ENCODE data around the gene GRM8. TPM values are rescaled to one million over a fixed set of nuclear protein-coding genes. Genes with fewer than 3 reads are reported as not detected.

The GRM8 gene
- polyA plus RNA-seq, 1 donor from 2014 or later = 1.5 TPM

GRCh38 chr7:127245002-127245401 lies 7.7 kb downstream of the GRM8 start:
- no peaks in the 10 kb centered on the region for H3K9me2 ChIP-seq (ENCODE audit: insufficient read depth, low read length)
- H3K4me3 ChIP-seq (ENCODE audit: low read length) = no peak overlapping the region
- TF ChIP-seq POLR2AphosphoS5 (IDR thresholded peaks at IDR 0.05) (no peak), REST (IDR thresholded peaks at IDR 0.05; ENCODE audit: borderline replicate concordance) (no peak), EP300 (conservative IDR thresholded peaks at IDR 0.05; ENCODE audit: poor library complexity, severe bottlenecking) (no peak), RAD21 (conservative IDR thresholded peaks at IDR 0.05) (no peak), SMC3 (conservative IDR thresholded peaks at IDR 0.05; ENCODE audit: poor library complexity) (no peak), CTCF (IDR thresholded peaks at IDR 0.05; ENCODE audit: poor library complexity, severe bottlenecking) (no peak), EZH2 (IDR thresholded peaks at IDR 0.05; ENCODE audit: borderline replicate concordance, insufficient read depth, low read length, poor library complexity, severe bottlenecking) (no peak), MXI1 (conservative IDR thresholded peaks at IDR 0.05; ENCODE audit: poor library complexity, severe bottlenecking) (no peak), TAF1 (IDR thresholded peaks at IDR 0.05; ENCODE audit: low read depth) (no peak)

DNA sequence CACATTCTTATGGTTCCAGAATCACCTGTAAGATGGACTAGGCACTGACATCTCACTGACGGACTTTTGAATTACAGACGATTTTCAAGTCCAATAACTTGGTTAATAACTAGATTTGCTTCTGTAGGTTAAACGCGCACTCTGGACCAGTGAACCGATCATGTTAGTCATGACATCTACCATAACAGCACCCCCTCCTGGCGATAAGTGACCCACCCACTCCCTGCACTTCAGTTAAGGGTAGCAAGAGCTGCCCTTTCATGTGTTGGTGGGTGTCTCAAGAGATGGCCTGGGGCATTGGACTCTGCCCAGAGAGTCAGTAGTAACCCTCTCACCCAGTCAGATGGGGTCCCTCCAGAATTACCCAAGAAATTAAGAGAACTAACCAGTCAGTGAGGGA lies 12.9 kb downstream of the GRM8 start:
- H3F3A ChIP-seq (ENCODE audit: insufficient read depth, low read length, poor library complexity, severe bottlenecking) = no peaks in the 10 kb centered on the region
- H3K27me3 ChIP-seq (ENCODE audit: insufficient read depth, low read depth, low read length) = no peaks in the 10 kb centered on the region
- no peak overlapping the region for H3K27ac ChIP-seq (ENCODE audit: low read length)
- H3K9me2 ChIP-seq (ENCODE audit: insufficient read depth, low read length) = no peaks in the 10 kb centered on the region
- no peak overlapping the region for H3K4me3 ChIP-seq (ENCODE audit: low read length)
- H3K4me2 ChIP-seq (ENCODE audit: low read length) = no peak overlapping the region
- no peaks in the 10 kb centered on the region for H3K9me3 ChIP-seq (ENCODE audit: low read length)
- H3K79me2 ChIP-seq (replicated peaks; ENCODE audit: insufficient read depth, low read length) = no peaks in the 10 kb centered on the region
- no peaks in the 10 kb centered on the region for H3K36me3 ChIP-seq (ENCODE audit: insufficient read depth, low read length)
- no peaks in the 10 kb centered on the region for H4K20me1 ChIP-seq (ENCODE audit: insufficient read depth)
- no peak overlapping the region for H3K9ac ChIP-seq (ENCODE audit: low read length)
- H2AFZ ChIP-seq (ENCODE audit: low read depth, low read length) = no peak overlapping the region
- no peak for TF ChIP-seq TAF1 (IDR thresholded peaks at IDR 0.05; ENCODE audit: low read depth)
- TF ChIP-seq EZH2 (IDR thresholded peaks at IDR 0.05; ENCODE audit: borderline replicate concordance, insufficient read depth, low read length, poor library complexity, severe bottlenecking) = no peak
- no peak for TF ChIP-seq REST (IDR thresholded peaks at IDR 0.05; ENCODE audit: borderline replicate concordance)
- no peak for TF ChIP-seq MXI1 (conservative IDR thresholded peaks at IDR 0.05; ENCODE audit: poor library complexity, severe bottlenecking)
- no peak for TF ChIP-seq SMC3 (conservative IDR thresholded peaks at IDR 0.05; ENCODE audit: poor library complexity)
- no peak for TF ChIP-seq EP300 (conservative IDR thresholded peaks at IDR 0.05; ENCODE audit: poor library complexity, severe bottlenecking)
- no peak for TF ChIP-seq CTCF (IDR thresholded peaks at IDR 0.05; ENCODE audit: poor library complexity, severe bottlenecking)
- no peak for TF ChIP-seq POLR2AphosphoS5 (IDR thresholded peaks at IDR 0.05)
- no peak for TF ChIP-seq RAD21 (conservative IDR thresholded peaks at IDR 0.05)

More at GRCh38 chr7:127245002-127245401, 7.7 kb downstream of the GRM8 start:
- Histone ChIP-seq H3K79me2 (replicated peaks; ENCODE audit: insufficient read depth, low read length) (no peaks in the 10 kb centered on the region), H3K9ac (ENCODE audit: low read length) (no peak overlapping the region), H3K27me3 (ENCODE audit: insufficient read depth, low read depth, low read length) (peaks cover 11% of the 10 kb centered on the region), H3F3A (ENCODE audit: insufficient read depth, low read length, poor library complexity, severe bottlenecking) (no peaks in the 10 kb centered on the region), H3K9me3 (ENCODE audit: low read length) (no peaks in the 10 kb centered on the region), H3K36me3 (ENCODE audit: insufficient read depth, low read length) (no peaks in the 10 kb centered on the region), H3K4me2 (ENCODE audit: low read length) (no peak overlapping the region), H3K27ac (ENCODE audit: low read length) (no peak overlapping the region), H4K20me1 (ENCODE audit: insufficient read depth) (no peaks in the 10 kb centered on the region), H2AFZ (ENCODE audit: low read depth, low read length) (no peak overlapping the region)

Data from neural cell (in vitro differentiated cells).